HAP-1 (cell line): ENCODE measurements around the gene FXYD2.
"Not testable (repeated sequence)": the region's sequence is repeated elsewhere in the genome, so short reads cannot be mapped to it uniquely, and the experiment has no call there.

ENCODE experiments used
- DNase-seq, 2 experiments: peaks; one replicate each; pipeline ENCODE4 v3.0.0-alpha.2; 2016 to 2020; ENCODE audit warnings: low spot score in 2 of 2
- H3K27me3 ChIP-seq: fragments of 250-450 bp; sonication (Bioruptor Pico); 2 replicates; pipeline ENCODE4 v1.5.1; 2020; ENCODE audit warnings: low read depth, mild to moderate bottlenecking, moderate library complexity
- H3K36me3 ChIP-seq: fragments of 250-450 bp; sonication (Bioruptor Pico); replicated peaks from 2 replicates; pipeline ENCODE4 v1.5.1; 2020; ENCODE audit warnings: mild to moderate bottlenecking
- H3K4me1 ChIP-seq: fragments of 250-450 bp; sonication (Bioruptor Pico); 2 replicates; pipeline ENCODE4 v1.5.1; 2020; ENCODE audit warnings: mild to moderate bottlenecking
- H3K4me3 ChIP-seq: fragments of 250-450 bp; sonication (Bioruptor Pico); 2 replicates; pipeline ENCODE4 v1.5.1; 2020; ENCODE audit warnings: mild to moderate bottlenecking, moderate library complexity
- H3K9me3 ChIP-seq: fragments of 250-450 bp; sonication (Bioruptor Pico); 2 replicates; pipeline ENCODE4 v1.5.1; 2020; ENCODE audit warnings: mild to moderate bottlenecking, moderate library complexity
- in situ Hi-C: fragments of 300-500 bp; cut with MboI; formaldehyde crosslinking; loops from 3 replicates; pipeline ENCODE4 v1.14.3; 2020; ENCODE audit warnings: low sequenced_read_pairs, inconsistent platforms, mixed read lengths

Gene FXYD2

DNA sequence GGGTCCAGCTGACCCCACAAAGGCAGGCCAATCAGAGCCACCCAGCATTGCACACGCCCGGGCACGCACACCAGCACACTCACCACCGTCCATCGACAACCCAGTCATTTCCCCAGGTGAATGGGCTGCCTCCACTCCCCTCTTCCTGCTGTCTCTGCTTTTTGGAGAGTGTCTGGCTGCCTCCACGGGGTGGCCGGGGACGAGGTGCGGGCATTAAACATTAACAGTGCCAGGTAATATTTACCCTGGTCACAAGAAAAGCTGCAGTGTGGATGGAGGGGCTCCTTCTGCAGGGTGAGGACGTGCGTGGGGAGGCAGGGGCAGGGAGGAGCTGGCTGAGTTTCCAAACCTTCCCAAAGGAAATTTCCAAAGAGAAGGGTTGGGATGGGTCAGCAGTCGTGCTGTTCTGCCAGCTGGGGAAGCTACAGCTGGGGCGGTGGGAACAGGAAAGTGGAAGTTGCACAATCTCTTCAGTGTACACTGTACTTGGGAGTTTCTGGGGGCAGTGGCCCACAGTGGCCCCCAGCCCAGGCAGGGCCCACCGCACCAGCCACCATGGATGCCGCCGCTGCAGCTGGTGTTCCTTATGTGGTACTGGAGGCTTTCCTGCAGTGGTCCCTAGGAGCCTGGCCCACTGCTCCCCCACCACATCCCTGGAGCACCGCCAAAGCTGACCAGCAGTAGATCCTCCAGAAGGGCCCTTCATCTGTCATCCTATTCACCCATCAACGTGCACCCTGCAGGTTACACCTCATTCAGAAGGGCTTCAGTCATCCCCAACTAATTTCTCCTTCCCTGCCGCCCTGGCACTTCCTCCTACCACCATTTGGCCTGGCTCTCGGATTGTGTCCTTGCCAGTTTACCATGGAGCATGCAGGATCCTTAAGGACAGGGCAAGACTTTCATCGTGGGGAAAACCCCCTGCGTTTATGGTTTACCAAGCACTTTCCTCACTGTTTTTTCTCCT, at the start of gene FXYD2:
TSS of gene FXYD2 (minus strand) at position 174 of the 967 bp plus-strand sequence. CDS start at position 108, 66 bp downstream.
- Histone ChIP-seq H3K4me1 (no peaks in the 10 kb centered on the region), H3K4me3 (no peak within 1 kb of the TSS), H3K9me3 (no peaks in the 10 kb centered on the region), H3K36me3 (no peaks in the 10 kb centered on the region), H3K27me3 (no peaks in the 10 kb centered on the region)
- peak in 1 of 2 experiments; percentile 4 for DNase-seq
- in situ Hi-C loops = no loop called here

DNA sequence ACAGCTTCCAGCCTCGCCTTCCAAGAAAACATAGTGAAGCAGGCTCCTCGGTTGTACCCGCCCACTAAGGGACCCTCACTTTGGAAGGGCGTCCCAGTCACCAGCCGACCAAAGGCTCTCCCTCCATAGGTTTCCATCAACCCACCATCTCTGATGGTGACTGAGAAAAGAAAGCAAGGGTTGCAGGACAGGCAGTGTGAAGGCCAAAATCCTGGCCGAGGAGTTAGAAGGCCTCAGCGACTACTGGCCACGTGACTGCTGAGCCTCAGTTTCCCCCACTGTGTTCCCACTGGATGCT, 49.2 kb upstream of the FXYD2 start:
- Histone ChIP-seq H3K9me3 (no peaks in the 10 kb centered on the region), H3K36me3 (no peaks in the 10 kb centered on the region), H3K4me1 (peaks cover 37% of the 10 kb centered on the region), H3K27me3 (no peaks in the 10 kb centered on the region), H3K4me3 (no peak overlapping the region)
- in situ Hi-C loops = no loop called here
- DNase-seq = no peak

DNA sequence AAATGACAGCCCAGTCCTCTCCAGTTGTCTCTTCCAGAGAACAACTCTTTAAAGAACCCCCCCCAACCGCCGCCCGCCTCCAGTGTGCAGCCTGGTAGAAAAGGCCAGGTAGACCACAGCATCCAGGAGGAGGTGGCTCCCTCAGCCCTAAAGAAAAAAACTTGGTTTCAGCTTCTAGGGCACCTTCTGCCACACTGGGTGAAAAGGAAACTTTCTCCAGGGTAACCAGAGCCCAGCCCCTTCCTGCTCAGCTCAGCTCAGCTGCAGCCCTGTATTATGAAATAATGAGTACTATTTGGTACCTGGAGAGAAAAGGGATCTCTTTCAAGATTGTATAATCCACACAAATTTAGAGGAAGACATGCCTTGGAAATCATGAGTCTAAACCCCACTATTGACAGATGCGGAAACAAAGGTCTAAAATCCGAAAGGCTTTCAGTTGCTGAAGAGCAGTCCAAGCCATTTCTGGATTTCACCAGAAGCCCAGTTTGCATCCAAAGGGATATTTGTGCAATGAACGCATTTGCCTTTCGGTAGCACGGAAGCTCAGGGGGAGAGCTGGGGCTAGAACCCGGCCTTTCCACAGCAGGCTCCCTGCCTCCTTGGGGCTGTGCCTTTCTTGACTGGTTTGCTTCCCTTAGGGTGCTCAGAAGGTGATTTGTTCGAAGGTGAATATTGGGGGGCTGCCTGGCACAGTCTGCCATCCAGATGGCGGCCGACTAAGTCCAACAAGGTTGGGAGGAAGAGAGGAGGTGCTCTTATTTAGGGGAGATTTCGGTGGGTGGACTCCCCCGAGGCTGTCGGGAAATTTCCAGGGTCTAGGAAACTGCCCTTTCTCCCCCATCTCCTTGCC, 48.7 kb upstream of the FXYD2 start:
- in situ Hi-C loops = no loop called here

DNA sequence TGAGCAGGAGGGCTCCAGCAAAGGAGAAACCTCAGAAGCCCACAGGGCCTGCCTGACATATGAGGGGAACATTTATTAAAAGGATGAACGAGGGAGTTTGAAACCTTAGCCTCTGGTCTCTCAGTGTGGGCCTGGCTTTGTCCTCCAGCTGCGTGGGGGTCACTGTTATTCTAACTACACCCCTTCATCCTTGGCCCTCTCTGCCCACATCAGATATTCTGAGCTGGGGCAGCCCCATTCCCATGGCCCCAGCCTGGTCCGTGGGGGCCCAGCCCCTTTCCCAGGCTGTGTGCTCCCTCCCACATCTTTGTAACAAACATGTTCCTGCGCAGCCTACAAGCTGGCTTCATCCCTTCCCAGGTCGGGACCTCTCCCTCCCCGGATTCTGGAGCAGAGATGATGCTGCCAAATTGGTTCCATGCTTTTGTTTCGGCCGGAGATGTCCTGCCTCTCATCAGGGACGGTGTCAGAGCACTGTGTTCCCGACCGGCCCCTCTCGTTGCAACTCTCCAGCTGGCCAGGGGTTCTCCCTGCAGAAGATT, 47.9 kb upstream of the FXYD2 start:
- DNase-seq = no peak
- no peaks in the 10 kb centered on the region for H3K27me3 ChIP-seq
- H3K9me3 ChIP-seq = no peaks in the 10 kb centered on the region
- no peak overlapping the region for H3K4me3 ChIP-seq
- in situ Hi-C loops = no loop called here
- peaks cover 39% of the 10 kb centered on the region for H3K4me1 ChIP-seq
- H3K36me3 ChIP-seq = no peaks in the 10 kb centered on the region; the same call in 1 of the 2 replicates

More for the DNA sequence above, 48.7 kb upstream of the FXYD2 start:
- Histone ChIP-seq H3K36me3 (no peaks in the 10 kb centered on the region; the same call in 1 of the 2 replicates), H3K4me1 (peaks cover 39% of the 10 kb centered on the region), H3K4me3 (no peak overlapping the region), H3K27me3 (no peaks in the 10 kb centered on the region), H3K9me3 (no peaks in the 10 kb centered on the region)
- DNase-seq = no peak

DNA sequence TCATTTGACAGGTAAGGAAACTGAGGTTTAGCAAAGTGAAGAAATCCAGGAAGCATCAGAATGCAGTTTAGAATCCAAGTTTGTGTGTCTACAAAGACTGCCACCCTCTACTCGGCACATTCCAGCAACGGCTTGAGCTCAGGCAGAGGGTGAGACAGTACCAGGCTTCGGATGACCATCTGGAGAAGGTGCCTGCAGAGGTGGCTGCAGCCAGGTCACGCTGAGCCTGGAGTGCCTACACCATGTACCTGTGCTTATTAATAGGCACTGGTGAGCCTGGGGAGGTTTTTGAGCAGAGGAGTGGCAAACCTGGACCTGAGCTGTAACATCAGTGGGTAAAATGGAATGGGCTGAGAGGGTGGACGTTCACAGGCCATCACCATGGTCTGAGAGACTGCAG, 47.2 kb upstream of the FXYD2 start:
- in situ Hi-C loops = no loop called here
- no peaks in the 10 kb centered on the region for H3K27me3 ChIP-seq
- H3K4me3 ChIP-seq = no peak overlapping the region
- no peaks in the 10 kb centered on the region; the same call in 1 of the 2 replicates for H3K36me3 ChIP-seq
- no peaks in the 10 kb centered on the region for H3K9me3 ChIP-seq
- no peak for DNase-seq
- peaks cover 32% of the 10 kb centered on the region for H3K4me1 ChIP-seq

DNA sequence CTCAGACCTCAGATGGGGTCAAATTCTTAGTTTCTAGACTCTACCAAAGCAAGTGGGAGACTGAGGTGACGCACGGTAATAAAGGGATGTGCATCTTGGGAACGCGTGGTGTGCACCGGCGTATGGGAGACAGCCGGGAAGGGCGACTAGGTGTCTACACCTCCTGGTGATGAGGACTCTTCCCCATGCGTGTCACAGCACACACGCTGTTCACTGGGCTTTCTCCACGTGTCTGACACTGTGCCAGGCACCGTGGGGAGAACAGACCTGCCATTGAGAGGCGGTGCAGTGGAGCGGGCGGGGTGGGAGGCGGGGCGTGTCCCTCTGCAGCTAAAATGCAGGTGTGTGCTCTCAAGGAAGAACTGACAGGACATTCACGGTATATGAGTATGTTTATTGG, 46.6 kb upstream of the FXYD2 start:
- Histone ChIP-seq H3K4me1 (peaks cover 32% of the 10 kb centered on the region), H3K4me3 (no peak overlapping the region), H3K27me3 (no peaks in the 10 kb centered on the region), H3K9me3 (no peaks in the 10 kb centered on the region), H3K36me3 (no peaks in the 10 kb centered on the region; the same call in 1 of the 2 replicates)
- DNase-seq = no peak
- in situ Hi-C loops = no loop called here

DNA sequence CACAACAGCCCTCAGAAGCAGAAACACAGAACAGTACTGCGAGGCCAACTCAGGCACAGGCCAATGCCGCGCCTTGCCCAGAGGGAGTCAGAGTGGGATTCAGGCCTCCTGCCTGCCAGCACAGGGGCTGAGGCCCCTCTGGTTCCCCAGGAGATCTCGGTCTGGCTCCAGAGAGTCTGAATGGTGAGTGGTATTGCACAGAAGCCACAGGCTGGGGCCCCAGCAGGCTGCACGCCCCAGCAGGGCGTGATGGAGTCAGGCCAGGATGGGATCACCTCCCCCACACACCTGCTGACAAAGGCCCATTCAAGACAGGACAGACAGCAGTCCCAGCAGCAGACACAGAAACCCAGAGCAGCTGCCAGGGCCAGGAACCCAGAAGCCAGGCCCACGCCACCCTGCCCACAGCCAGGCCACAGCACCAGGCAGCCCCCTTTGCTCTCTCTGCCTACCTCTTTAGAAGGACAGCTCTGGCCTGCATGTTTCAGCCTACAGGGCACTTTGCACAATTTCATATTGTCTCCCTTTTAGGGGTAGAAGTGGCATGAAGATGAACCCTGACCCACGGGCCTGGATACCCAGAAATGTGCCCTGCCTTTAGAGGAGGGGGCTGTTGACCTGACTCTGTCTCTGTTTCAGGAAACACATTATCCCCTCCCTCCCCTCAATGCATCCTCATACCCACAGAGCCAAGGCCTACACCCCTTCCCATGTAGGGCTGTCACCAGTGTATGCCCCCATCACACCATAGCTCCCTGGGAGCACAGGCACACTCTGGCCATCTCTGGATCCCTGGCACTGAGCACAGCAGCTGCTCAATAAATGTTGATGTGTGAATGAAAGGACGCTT, 45.8 kb upstream of the FXYD2 start:
- peak in 1 of 2 experiments; percentile 53 for DNase-seq
- no peak overlapping the region for H3K4me3 ChIP-seq
- in situ Hi-C loops = no loop called here
- H3K4me1 ChIP-seq = peaks cover 31% of the 10 kb centered on the region
- no peaks in the 10 kb centered on the region for H3K9me3 ChIP-seq
- H3K36me3 ChIP-seq = no peaks in the 10 kb centered on the region; the same call in 1 of the 2 replicates
- no peaks in the 10 kb centered on the region for H3K27me3 ChIP-seq

DNA sequence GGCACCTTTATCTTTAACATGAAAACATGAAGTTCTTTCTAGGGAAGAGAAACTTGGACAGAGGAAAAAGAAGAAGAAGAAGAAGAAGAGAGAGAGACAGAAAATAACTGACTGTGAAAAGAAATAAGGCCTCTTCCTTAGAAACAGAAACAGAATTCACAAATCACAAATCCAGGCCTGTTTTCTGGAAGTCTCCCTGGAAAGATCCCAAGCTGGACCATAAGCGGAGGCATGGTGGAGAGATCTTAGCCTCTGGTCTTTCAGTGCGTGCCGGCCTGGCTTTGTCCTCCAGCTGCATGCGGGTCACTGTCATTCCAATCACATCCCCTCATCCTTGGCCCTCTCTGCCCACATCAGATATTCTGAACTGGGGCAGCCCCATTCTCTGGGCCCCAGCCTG, 45.1 kb upstream of the FXYD2 start:
- H3K4me3 ChIP-seq = no peak overlapping the region
- H3K27me3 ChIP-seq = no peaks in the 10 kb centered on the region
- peaks cover 25% of the 10 kb centered on the region for H3K4me1 ChIP-seq
- H3K36me3 ChIP-seq = no peaks in the 10 kb centered on the region; the same call in 1 of the 2 replicates
- in situ Hi-C loops = no loop called here
- no peak for DNase-seq
- H3K9me3 ChIP-seq = no peaks in the 10 kb centered on the region

DNA sequence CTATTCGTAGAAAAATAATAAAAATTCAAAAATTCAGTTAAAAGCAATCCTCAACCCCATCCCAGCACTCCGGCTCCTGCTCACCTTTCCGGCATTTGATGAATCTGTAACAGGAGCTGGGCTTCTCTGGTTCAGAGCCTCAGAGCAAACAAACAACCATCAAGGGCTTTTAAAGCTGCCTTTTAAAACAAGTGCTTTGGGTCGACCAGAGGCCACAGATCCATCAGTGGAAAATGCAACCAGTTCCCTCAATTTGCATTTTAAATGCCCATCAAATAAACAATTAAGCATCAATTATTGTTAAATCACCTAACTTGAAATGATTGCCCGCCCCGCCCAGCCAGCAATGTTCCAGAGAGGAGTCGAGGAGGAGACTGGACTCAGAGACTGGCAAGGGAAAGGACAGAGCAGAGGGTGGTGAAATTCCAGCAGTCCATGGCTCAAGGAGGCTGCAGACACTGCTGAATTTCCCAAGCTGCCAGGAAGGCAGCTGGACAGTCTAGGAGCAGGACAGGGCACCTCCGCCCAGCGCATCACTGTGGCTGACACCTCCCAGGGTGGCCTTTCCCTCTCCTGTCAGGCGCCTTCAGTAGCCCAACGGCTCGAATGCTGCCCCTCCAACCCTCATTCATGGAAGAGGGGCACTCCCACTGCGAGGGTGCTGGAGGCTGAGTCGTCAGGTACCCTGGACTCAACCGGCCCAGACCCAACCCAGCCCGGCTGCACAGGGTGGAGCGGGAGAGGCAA, 44.4 kb upstream of the FXYD2 start:
- in situ Hi-C loops = no loop called here
- Histone ChIP-seq H3K4me1 (peaks cover 22% of the 10 kb centered on the region), H3K36me3 (no peaks in the 10 kb centered on the region; the same call in 1 of the 2 replicates), H3K4me3 (no peak overlapping the region), H3K9me3 (no peaks in the 10 kb centered on the region), H3K27me3 (no peaks in the 10 kb centered on the region)
- peak in 1 of 2 experiments; percentile 29 for DNase-seq

DNA sequence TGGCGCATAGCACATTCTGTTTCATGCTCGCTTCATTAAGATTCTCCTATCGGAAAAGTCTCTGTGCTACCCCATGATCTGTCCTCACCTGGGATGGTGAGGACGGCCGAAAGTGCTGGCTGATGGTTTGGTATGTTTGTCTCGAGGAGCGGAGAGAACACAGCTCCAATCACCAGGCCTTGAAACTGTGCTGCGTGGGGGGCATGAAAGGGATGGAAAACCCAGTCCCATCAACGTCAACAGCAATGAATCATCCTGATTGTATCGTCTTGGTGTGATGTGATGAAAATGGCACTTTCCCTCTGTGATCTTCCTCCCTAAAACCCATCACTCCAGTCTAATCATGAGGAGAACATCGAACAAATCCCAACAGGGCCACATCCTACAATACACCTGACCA, 43.5 kb upstream of the FXYD2 start:
- no peaks in the 10 kb centered on the region for H3K9me3 ChIP-seq
- peaks cover 22% of the 10 kb centered on the region for H3K4me1 ChIP-seq
- H3K27me3 ChIP-seq = no peaks in the 10 kb centered on the region
- H3K36me3 ChIP-seq = no peaks in the 10 kb centered on the region; the same call in 1 of the 2 replicates
- H3K4me3 ChIP-seq = no peak overlapping the region
- in situ Hi-C loops = no loop called here
- no peak for DNase-seq

DNA sequence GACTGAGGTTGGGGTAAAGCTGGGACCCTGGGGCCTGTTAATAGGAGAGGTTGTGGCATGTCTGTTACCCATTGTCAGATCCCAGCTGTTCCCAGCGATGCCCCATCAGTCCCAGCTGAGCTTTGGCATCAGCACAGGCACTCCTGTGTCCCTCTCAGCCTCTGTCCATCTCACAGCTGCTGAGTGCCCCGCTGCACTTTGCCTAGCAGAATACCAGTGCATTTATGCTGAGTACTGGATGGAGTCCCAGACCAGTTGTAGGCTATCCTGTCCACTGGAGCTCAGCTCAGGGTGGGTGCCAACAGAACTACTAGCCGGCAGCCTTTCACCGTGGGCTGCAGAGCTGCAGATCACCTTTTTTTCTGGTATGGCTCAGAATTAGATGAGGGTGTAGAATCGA, 42.0 kb upstream of the FXYD2 start:
- H3K27me3 ChIP-seq = no peaks in the 10 kb centered on the region

DNA sequence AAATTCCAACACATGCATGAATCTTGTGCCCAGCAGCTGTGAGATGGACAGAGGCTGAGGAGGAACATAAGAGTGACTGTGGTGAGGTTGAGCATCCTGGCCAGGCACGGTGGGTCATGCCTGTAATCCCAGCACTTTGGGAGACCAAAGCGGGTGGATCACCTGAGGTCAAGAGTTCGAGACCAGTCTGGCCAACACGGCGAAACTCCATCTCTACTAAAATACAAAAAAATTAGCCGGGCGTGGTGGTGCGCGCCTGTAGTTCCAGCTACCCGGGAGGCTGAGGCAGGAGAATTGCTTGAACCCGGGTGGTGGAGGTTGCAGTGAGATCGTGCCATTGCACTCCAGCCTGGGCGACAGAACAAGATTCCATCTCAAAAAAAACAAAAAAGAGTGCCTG, 41.0 kb upstream of the FXYD2 start:
- DNase-seq, in situ Hi-C loops, H3K27me3 ChIP-seq, H3K36me3 ChIP-seq, H3K9me3 ChIP-seq, H3K4me3 ChIP-seq: not testable (repeated sequence)
- H3K4me1 ChIP-seq = peaks cover 35% of the 10 kb centered on the region

More for the DNA sequence above, 42.0 kb upstream of the FXYD2 start:
- no peaks in the 10 kb centered on the region for H3K9me3 ChIP-seq
- in situ Hi-C loops = no loop called here
- peaks cover 30% of the 10 kb centered on the region for H3K4me1 ChIP-seq
- no peak for DNase-seq
- H3K4me3 ChIP-seq = no peak overlapping the region
- H3K36me3 ChIP-seq = no peaks in the 10 kb centered on the region; the same call in 1 of the 2 replicates
